ENCODE measurements around the gene DISC1. TPM values are rescaled to one million over a fixed set of nuclear protein-coding genes. Genes with fewer than 3 reads are reported as not detected.

DISC1 gene
- polyA plus RNA-seq, 1 of the 3 experiments (the other 2 are of a cell fraction) = 1.7 TPM

- POLR2A ChIA-PET = no interaction called here
- Histone ChIP-seq H3K79me2 (ENCODE audit: insufficient read depth) (no peaks in the 10 kb centered on the region), H3K4me2 (no peak overlapping the region), H3K9ac (no peak overlapping the region), H3K9me2 (no peaks in the 10 kb centered on the region), H4K20me1 (ENCODE audit: insufficient read depth) (no peaks in the 10 kb centered on the region), H3K27ac (ENCODE audit: low read depth in 2 of 2, low read length in 1 of 2) (peak overlapping the region in 1 of 2 experiments; percentile 62; a peak in 1 of 4 replicates), H3K4me3 (ENCODE audit: low read depth in 2 of 2, low read length in 1 of 2) (no peak overlapping the region), H3K36me3 (replicated peaks in 1 of 2; ENCODE audit: control insufficient read depth in 1 of 2, insufficient read depth in 2 of 2, low read length in 1 of 2) (no peaks in the 10 kb centered on the region), H2AFZ (ENCODE audit: low read depth) (no peak overlapping the region), H3K9me3 (no peaks in the 10 kb centered on the region), H3F3A (replicated peaks; ENCODE audit: insufficient read depth) (no peaks in the 10 kb centered on the region), H3K4me1 (ENCODE audit: control insufficient read depth in 1 of 2, insufficient read depth in 2 of 2, low read depth in 1 of 2, low read length in 1 of 2) (peaks cover 0 to 6% of the 10 kb centered on the region in 2 experiments; a peak in 2 of 4 replicates), H3K27me3 (ENCODE audit: insufficient read depth) (no peaks in the 10 kb centered on the region)
- CTCF ChIA-PET = interaction anchor here (1.3 kb wide), 1 partner anchor 163 kb away, joined by 4 read pairs; no protein-coding TSS in a partner anchor
- DNase-seq = peak; percentile 48
- 65% methylated on average over 4 of the region's 4 CpGs for whole genome bisulfite sequencing (ENCODE audit: low lambda C conversion rate)
- TF ChIP-seq EP300 (IDR thresholded peaks at IDR 0.05; ENCODE audit: borderline replicate concordance in 1 of 2, low read depth in 1 of 2, low read length in 1 of 2) = no peak
- TF ChIP-seq CHD2 (IDR thresholded peaks at IDR 0.05; ENCODE audit: low read length, partially characterized antibody) = peak; percentile 21
- peak; percentile 65 for TF ChIP-seq FOXJ3 (CRISPR knock-in tag; IDR thresholded peaks at IDR 0.05)
- peak; percentile 79 for TF ChIP-seq GATA2 (CRISPR knock-in tag; IDR thresholded peaks at IDR 0.05)
Observed at GRCh38 chr1:232029315-232029714, 402.7 kb downstream of the DISC1 start.

DNA sequence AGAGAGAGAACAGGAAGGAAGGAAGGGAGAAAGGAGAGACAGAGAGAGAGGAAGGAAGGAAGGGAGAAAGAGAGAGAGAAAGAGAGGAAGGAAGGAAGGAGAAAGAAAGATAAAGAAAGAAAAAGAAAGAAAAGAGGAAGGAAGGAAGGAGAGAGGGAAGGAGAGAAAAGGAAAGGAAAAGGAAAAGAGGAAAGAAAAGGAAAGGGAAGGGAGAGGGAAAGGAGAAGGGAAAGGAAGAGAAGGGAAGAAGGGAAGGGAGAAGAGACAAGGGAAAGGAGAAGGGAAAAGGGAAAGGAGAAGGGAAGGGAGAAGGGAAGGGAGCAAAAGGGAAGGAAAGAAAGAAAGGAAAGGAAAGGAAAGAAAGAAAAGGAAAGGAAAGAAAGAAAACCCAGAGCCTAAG, 404.6 kb downstream of the DISC1 start:
- Histone ChIP-seq H3F3A (replicated peaks; ENCODE audit: insufficient read depth) (no peaks in the 10 kb centered on the region), H3K36me3 (replicated peaks in 1 of 2; ENCODE audit: control insufficient read depth in 1 of 2, insufficient read depth in 2 of 2, low read length in 1 of 2) (no peaks in the 10 kb centered on the region), H3K27me3 (ENCODE audit: insufficient read depth) (no peaks in the 10 kb centered on the region), H3K9ac (no peak overlapping the region), H4K20me1 (ENCODE audit: insufficient read depth) (no peaks in the 10 kb centered on the region), H3K27ac (ENCODE audit: low read depth in 2 of 2, low read length in 1 of 2) (no peak overlapping the region), H2AFZ (ENCODE audit: low read depth) (no peak overlapping the region), H3K9me3 (no peaks in the 10 kb centered on the region), H3K4me3 (ENCODE audit: low read depth in 2 of 2, low read length in 1 of 2) (no peak overlapping the region), H3K79me2 (ENCODE audit: insufficient read depth) (no peaks in the 10 kb centered on the region), H3K4me2 (no peak overlapping the region), H3K4me1 (ENCODE audit: control insufficient read depth in 1 of 2, insufficient read depth in 2 of 2, low read depth in 1 of 2, low read length in 1 of 2) (peaks cover 0 to 6% of the 10 kb centered on the region in 2 experiments; a peak in 2 of 4 replicates), H3K9me2 (no peaks in the 10 kb centered on the region)
- POLR2A ChIA-PET = no interaction called here
- no peak for TF ChIP-seq GABPA (IDR thresholded peaks at IDR 0.05; ENCODE audit: low read depth)
- TF ChIP-seq, protein P1, sequence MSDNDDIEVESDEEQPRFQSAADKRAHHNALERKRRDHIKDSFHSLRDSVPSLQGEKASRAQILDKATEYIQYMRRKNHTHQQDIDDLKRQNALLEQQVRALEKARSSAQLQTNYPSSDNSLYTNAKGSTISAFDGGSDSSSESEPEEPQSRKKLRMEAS (IDR thresholded peaks at IDR 0.05; ENCODE audit: low read depth) = no peak
- TF ChIP-seq JUND (IDR thresholded peaks at IDR 0.05) = no peak
- TF ChIP-seq, protein P2, sequence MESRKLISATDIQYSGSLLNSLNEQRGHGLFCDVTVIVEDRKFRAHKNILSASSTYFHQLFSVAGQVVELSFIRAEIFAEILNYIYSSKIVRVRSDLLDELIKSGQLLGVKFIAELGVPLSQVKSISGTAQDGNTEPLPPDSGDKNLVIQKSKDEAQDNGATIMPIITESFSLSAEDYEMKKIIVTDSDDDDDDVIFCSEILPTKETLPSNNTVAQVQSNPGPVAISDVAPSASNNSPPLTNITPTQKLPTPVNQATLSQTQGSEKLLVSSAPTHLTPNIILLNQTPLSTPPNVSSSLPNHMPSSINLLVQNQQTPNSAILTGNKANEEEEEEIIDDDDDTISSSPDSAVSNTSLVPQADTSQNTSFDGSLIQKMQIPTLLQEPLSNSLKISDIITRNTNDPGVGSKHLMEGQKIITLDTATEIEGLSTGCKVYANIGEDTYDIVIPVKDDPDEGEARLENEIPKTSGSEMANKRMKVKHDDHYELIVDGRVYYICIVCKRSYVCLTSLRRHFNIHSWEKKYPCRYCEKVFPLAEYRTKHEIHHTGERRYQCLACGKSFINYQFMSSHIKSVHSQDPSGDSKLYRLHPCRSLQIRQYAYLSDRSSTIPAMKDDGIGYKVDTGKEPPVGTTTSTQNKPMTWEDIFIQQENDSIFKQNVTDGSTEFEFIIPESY (IDR thresholded peaks at IDR 0.05; ENCODE audit: borderline replicate concordance, low read depth) = no peak
- no peak for TF ChIP-seq ELF1 (IDR thresholded peaks at IDR 0.05)
- no peak for TF ChIP-seq RFX5 (IDR thresholded peaks at IDR 0.05; ENCODE audit: low read length)
- no peak for TF ChIP-seq IRF3 (IDR thresholded peaks at IDR 0.05; ENCODE audit: low read depth, low read length)
- TF ChIP-seq, protein P3, sequence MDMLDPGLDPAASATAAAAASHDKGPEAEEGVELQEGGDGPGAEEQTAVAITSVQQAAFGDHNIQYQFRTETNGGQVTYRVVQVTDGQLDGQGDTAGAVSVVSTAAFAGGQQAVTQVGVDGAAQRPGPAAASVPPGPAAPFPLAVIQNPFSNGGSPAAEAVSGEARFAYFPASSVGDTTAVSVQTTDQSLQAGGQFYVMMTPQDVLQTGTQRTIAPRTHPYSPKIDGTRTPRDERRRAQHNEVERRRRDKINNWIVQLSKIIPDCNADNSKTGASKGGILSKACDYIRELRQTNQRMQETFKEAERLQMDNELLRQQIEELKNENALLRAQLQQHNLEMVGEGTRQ (IDR thresholded peaks at IDR 0.05; ENCODE audit: borderline replicate concordance, low read depth, low read length) = no peak
- DNase-seq = no peak
- CTCF ChIA-PET = interaction anchor here (1.2 kb wide), 1 partner anchor 9 kb away, joined by 3 read pairs; no protein-coding TSS in a partner anchor

Measured in SK-N-SH (cell line).